ENCODE data around the gene DAB2IP. TPM values are rescaled to one million over a fixed set of nuclear protein-coding genes. Genes with fewer than 3 reads are reported as not detected.

Gene DAB2IP
- total RNA-seq, 1 experiment from 2014 or later = 31.0 TPM

- TF ChIP-seq YY1 (IDR thresholded peaks at IDR 0.05; ENCODE audit: extremely low read depth, insufficient replicate concordance, low read depth, low read length) (no peak), EZH2 (IDR thresholded peaks at IDR 0.05) (no peak), RAD21 (IDR thresholded peaks at IDR 0.05; ENCODE audit: low read depth) (no peak), ZFX (IDR thresholded peaks at IDR 0.05) (no peak), CEBPB (IDR thresholded peaks at IDR 0.05; ENCODE audit: low read depth) (no peak)
Measured at GRCh38 chr9:121670431-121670830, 19.0 kb downstream of the DAB2IP start (continued).

DNA sequence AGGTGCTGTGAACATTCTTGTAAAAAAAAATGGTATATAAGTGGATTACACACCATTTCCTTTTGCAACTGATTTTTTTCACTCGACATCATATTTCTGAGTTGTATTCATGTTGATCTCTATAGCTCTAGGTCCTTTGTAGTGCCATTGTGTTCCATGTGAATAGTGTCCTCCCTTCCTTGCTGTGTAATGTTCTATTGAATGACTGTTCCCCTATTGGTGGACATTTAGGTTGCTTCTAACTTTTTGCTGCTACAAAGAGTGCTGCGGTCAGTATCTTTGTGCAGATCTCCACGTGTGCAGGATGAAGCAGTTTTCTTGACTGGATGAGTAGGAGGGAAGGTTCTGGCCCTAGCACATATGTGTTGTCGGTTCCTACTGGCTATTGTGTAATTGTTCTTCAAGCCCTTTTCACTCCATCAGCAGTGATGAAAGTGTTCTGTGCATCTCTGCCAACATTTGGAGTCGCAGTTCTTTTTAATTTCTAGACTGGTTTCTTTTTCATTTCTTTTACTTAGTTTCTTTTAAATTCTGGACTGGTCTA is 20.2 kb downstream of the DAB2IP start:
- H3K9ac ChIP-seq (ENCODE audit: low read length) = no peak overlapping the region
- BruUV-seq (replicated peaks) = no TSS peak
- H3K27ac ChIP-seq (ENCODE audit: low read depth, low read length) = no peak overlapping the region
- no peak overlapping the region for H3K4me2 ChIP-seq (ENCODE audit: low read length)
- no peak overlapping the region for H3K4me3 ChIP-seq (replicated peaks in 1 of 2; ENCODE audit: low read depth in 1 of 2, low read length in 2 of 2)
- no peak overlapping the region for H2AFZ ChIP-seq (ENCODE audit: low read depth, low read length, poor library complexity, severe bottlenecking)
- H3K36me3 ChIP-seq (ENCODE audit: control insufficient read depth in 1 of 2, insufficient read depth in 2 of 2, low read length in 2 of 2) = no peaks in the 10 kb centered on the region
- TF ChIP-seq FOSL1 (IDR thresholded peaks at IDR 0.05; ENCODE audit: low read depth) (no peak), SIN3A (IDR thresholded peaks at IDR 0.05; ENCODE audit: low read depth) (no peak), SP1 (IDR thresholded peaks at IDR 0.05; ENCODE audit: low read depth) (no peak), EZH2 (IDR thresholded peaks at IDR 0.05) (no peak), ZNF274 (IDR thresholded peaks at IDR 0.05; ENCODE audit: low read depth, low read length) (no peak), CBX3 (IDR thresholded peaks at IDR 0.05; ENCODE audit: low read depth) (no peak), YY1 (IDR thresholded peaks at IDR 0.05; ENCODE audit: extremely low read depth, insufficient replicate concordance, low read depth, low read length) (no peak), TCF7L2 (IDR thresholded peaks at IDR 0.05; ENCODE audit: borderline replicate concordance, extremely low read depth, insufficient read depth, insufficient read length) (no peak), RAD21 (IDR thresholded peaks at IDR 0.05; ENCODE audit: low read depth) (no peak), POLR2A (IDR thresholded peaks at IDR 0.05; ENCODE audit: borderline replicate concordance, extremely low read depth, insufficient read depth, insufficient read length) (no peak)
- H3K79me2 ChIP-seq (ENCODE audit: insufficient read depth, low read length) = no peaks in the 10 kb centered on the region; the same call in 1 of the 2 replicates
- no peak for DNase-seq (ENCODE audit: low read depth, low spot score)
- H3K9me2 ChIP-seq (ENCODE audit: insufficient read depth) = no peaks in the 10 kb centered on the region
- H3K9me3 ChIP-seq (ENCODE audit: control insufficient read depth in 1 of 2, insufficient read depth in 1 of 2, low read depth in 1 of 2, low read length in 2 of 2) = no peaks in the 10 kb centered on the region
- no peaks in the 10 kb centered on the region for H4K20me1 ChIP-seq (ENCODE audit: insufficient read depth)
- H3K4me1 ChIP-seq (ENCODE audit: control insufficient read depth in 1 of 2, insufficient read depth in 2 of 2, low read length in 2 of 2) = peaks cover 20 to 26% of the 10 kb centered on the region in 2 experiments
- no peak for ATAC-seq
- ChIA-PET POLR2A (no interaction called here), CTCF (no interaction called here), RAD21 (ENCODE audit: low non-redundant PET in 1 of 2, low total read pairs in 2 of 2, uncharacterized antibody in 2 of 2, unreplicated experiment in 2 of 2) (no interaction called here)
- intact Hi-C loops (cut with micrococcal nuclease) = no loop called here
- H3K27me3 ChIP-seq (ENCODE audit: insufficient read depth, low read length) = no peaks in the 10 kb centered on the region

All from HCT116 (cell line).